Large intestine (tissue), 3 donors: ENCODE results near the gene NDUFA6. TPM values are rescaled to one million over a fixed set of nuclear protein-coding genes. Genes with fewer than 3 reads are reported as not detected.

ENCODE experiments used
- DNase-seq, 2 donors: peaks; one replicate each; pipeline versions ENCODE4 v3.0.0 to v3.0.0-alpha.2; 2013
- H3K27ac ChIP-seq: one replicate; pipeline ENCODE4 v1.5.1; 2013; ENCODE audit warnings: low read length
- H3K27me3 ChIP-seq: 2 replicates; pipeline ENCODE4 v1.6.1; 2013; ENCODE audit warnings: low read length; ENCODE audit not compliant: control insufficient read depth, insufficient read depth
- H3K36me3 ChIP-seq: 2 replicates; pipeline ENCODE4 v1.6.1; 2013; ENCODE audit warnings: low read length; ENCODE audit not compliant: control insufficient read depth, insufficient read depth
- H3K4me1 ChIP-seq: one replicate; pipeline ENCODE4 v1.6.1; 2013; ENCODE audit warnings: low read length; ENCODE audit not compliant: control insufficient read depth, insufficient read depth
- H3K4me3 ChIP-seq: one replicate; pipeline ENCODE4 v1.5.1; 2013; ENCODE audit warnings: low read length
- H3K9me3 ChIP-seq: one replicate; pipeline ENCODE4 v1.6.1; 2013; ENCODE audit warnings: mild to moderate bottlenecking, low read depth, low read length, moderate library complexity; ENCODE audit not compliant: control insufficient read depth
- WGBS: methylation state at CpG from one replicate; pipeline ENCODE4 v1.1.5; 2013; ENCODE audit warnings: low lambda C conversion rate; ENCODE audit not compliant: insufficient coverage; 5-methylcytosine and 5-hydroxymethylcytosine counted together
- polyA plus RNA-seq: library from polyadenylated mRNA; unstranded; fragments of 120-200 nt; gene quantifications from one replicate; pipeline ENCODE4 v1.2.1, GENCODE V29; 2013

The NDUFA6 gene
- polyA plus RNA-seq, 1 donor, result 71.1 TPM

- Histone ChIP-seq H3K4me1 (peaks cover 5% of the 10 kb centered on the region), H3K9me3 (no peaks in the 10 kb centered on the region), H3K36me3 (peaks cover 62% of the 10 kb centered on the region), H3K27me3 (no peaks in the 10 kb centered on the region), H3K4me3 (no peak overlapping the region), H3K27ac (no peak overlapping the region)
- DNase-seq, result no peak
- no CpG with 5 or more reads among the region's 10 CpGs for WGBS
Observed at GRCh38 chr22:42062506-42063170, 27.9 kb downstream of the NDUFA6 start.

GRCh38 chr22:42061041-42061440 is 29.5 kb downstream of the NDUFA6 start:
- Histone ChIP-seq H3K27ac (no peak overlapping the region), H3K4me1 (peaks cover 5% of the 10 kb centered on the region), H3K36me3 (peaks cover 49% of the 10 kb centered on the region), H3K27me3 (no peaks in the 10 kb centered on the region), H3K9me3 (peaks cover 11% of the 10 kb centered on the region), H3K4me3 (no peak overlapping the region)
- DNase-seq, result no peak
- 90% methylated on average over 2 of the region's 7 CpGs for WGBS

GRCh38 chr22:42060489-42060888 is 30.1 kb downstream of the NDUFA6 start:
- no CpG with 5 or more reads among the region's 5 CpGs for WGBS
- DNase-seq, result no peak

GRCh38 chr22:42056757-42057511 is 33.6 kb downstream of the NDUFA6 start:
- H3K36me3 ChIP-seq, result peaks cover 31% of the 10 kb centered on the region
- H3K9me3 ChIP-seq, result peaks cover 11% of the 10 kb centered on the region
- 100% methylated on average over 1 of the region's 1 CpG for WGBS
- no peaks in the 10 kb centered on the region for H3K4me1 ChIP-seq
- no peak overlapping the region for H3K4me3 ChIP-seq
- no peak for DNase-seq
- H3K27me3 ChIP-seq, result no peaks in the 10 kb centered on the region
- no peak overlapping the region for H3K27ac ChIP-seq

More at GRCh38 chr22:42060489-42060888, 30.1 kb downstream of the NDUFA6 start:
- Histone ChIP-seq H3K4me1 (peaks cover 5% of the 10 kb centered on the region), H3K4me3 (no peak overlapping the region), H3K27me3 (no peaks in the 10 kb centered on the region), H3K9me3 (peaks cover 11% of the 10 kb centered on the region), H3K27ac (no peak overlapping the region), H3K36me3 (peaks cover 45% of the 10 kb centered on the region)

GRCh38 chr22:42052765-42053164 is 37.8 kb downstream of the NDUFA6 start:
- DNase-seq, result no peak
- H3K36me3 ChIP-seq, result no peaks in the 10 kb centered on the region
- peaks cover 11% of the 10 kb centered on the region for H3K9me3 ChIP-seq
- no peak overlapping the region for H3K4me3 ChIP-seq
- 60% methylated on average over 1 of the region's 3 CpGs for WGBS
- H3K27me3 ChIP-seq, result no peaks in the 10 kb centered on the region
- no peaks in the 10 kb centered on the region for H3K4me1 ChIP-seq
- no peak overlapping the region for H3K27ac ChIP-seq

GRCh38 chr22:42050641-42051180 is 39.9 kb downstream of the NDUFA6 start:
- H3K27ac ChIP-seq, result no peak overlapping the region
- no peaks in the 10 kb centered on the region for H3K9me3 ChIP-seq
- H3K4me1 ChIP-seq, result no peaks in the 10 kb centered on the region
- no CpG with 5 or more reads among the region's 2 CpGs for WGBS
- H3K27me3 ChIP-seq, result no peaks in the 10 kb centered on the region
- H3K36me3 ChIP-seq, result no peaks in the 10 kb centered on the region
- no peak for DNase-seq
- no peak overlapping the region for H3K4me3 ChIP-seq

GRCh38 chr22:42041784-42042183 is 48.8 kb downstream of the NDUFA6 start:
- Histone ChIP-seq H3K27me3 (no peaks in the 10 kb centered on the region), H3K9me3 (peaks cover 16% of the 10 kb centered on the region), H3K4me1 (no peaks in the 10 kb centered on the region), H3K36me3 (no peaks in the 10 kb centered on the region), H3K27ac (no peak overlapping the region), H3K4me3 (no peak overlapping the region)
- DNase-seq, result no peak

- WGBS, result 100% methylated on average over 2 of the region's 5 CpGs
- Histone ChIP-seq H3K27me3 (no peaks in the 10 kb centered on the region), H3K9me3 (peaks cover 20% of the 10 kb centered on the region), H3K4me3 (no peak overlapping the region), H3K27ac (no peak overlapping the region), H3K4me1 (no peaks in the 10 kb centered on the region), H3K36me3 (no peaks in the 10 kb centered on the region)
- no peak for DNase-seq
Observed at GRCh38 chr22:42039271-42039670, 51.3 kb downstream of the NDUFA6 start.

Other genes starting within 250 kb of the NDUFA6 start
- 0.10 TPM for gene SHISA8, start 175.7 kb downstream of the NDUFA6 start, polyA plus RNA-seq
- gene TNFRSF13C, start 164.0 kb downstream of the NDUFA6 start, polyA plus RNA-seq, result 2.3 TPM
- 11.6 TPM for gene CENPM, start 143.6 kb downstream of the NDUFA6 start, polyA plus RNA-seq
- 5.1 TPM for gene SEPTIN3, start 121.3 kb downstream of the NDUFA6 start, polyA plus RNA-seq
- 1.5 TPM for gene WBP2NL, start 92.0 kb downstream of the NDUFA6 start, polyA plus RNA-seq
- 26.9 TPM for gene NAGA, start 20.0 kb downstream of the NDUFA6 start, polyA plus RNA-seq
- 10.7 TPM for gene PHETA2, start 16.5 kb downstream of the NDUFA6 start, polyA plus RNA-seq
- 93.7 TPM for gene SMDT1, start 11.1 kb downstream of the NDUFA6 start, polyA plus RNA-seq
- 6.5 TPM for gene CYP2D6, start 40.0 kb upstream of the NDUFA6 start, polyA plus RNA-seq
- 30.5 TPM for gene TCF20, start 179.9 kb upstream of the NDUFA6 start, polyA plus RNA-seq